Measurements from ENCODE around the gene SDCBP2.

SDCBP2 gene

DNA sequence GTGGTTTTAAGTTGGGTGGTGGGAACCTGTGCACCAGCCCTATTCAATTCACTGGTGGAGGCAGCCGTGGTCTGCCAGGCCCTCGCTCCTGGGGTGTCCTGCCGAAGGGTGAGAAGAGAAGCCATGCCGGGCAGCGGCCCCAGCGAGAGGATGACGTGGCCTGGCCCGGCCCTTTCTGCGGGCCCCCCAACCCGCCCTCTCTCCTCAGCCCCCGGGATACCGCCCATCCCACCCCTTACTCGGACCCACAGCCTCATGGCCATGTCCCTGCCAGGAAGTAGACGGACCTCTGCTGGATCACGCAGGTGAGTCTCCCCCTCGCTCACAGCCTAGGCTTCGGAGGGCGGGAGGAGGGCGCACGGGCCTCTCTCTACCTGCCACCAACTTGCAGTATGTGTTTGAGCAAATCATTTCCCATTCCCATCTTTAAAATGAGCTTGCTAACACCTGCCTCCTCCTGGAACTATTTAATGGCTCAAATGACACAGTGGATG is 32.8 kb downstream of the SDCBP2 start:
- DNase-seq (ENCODE audit: low read depth) = no peak

DNA sequence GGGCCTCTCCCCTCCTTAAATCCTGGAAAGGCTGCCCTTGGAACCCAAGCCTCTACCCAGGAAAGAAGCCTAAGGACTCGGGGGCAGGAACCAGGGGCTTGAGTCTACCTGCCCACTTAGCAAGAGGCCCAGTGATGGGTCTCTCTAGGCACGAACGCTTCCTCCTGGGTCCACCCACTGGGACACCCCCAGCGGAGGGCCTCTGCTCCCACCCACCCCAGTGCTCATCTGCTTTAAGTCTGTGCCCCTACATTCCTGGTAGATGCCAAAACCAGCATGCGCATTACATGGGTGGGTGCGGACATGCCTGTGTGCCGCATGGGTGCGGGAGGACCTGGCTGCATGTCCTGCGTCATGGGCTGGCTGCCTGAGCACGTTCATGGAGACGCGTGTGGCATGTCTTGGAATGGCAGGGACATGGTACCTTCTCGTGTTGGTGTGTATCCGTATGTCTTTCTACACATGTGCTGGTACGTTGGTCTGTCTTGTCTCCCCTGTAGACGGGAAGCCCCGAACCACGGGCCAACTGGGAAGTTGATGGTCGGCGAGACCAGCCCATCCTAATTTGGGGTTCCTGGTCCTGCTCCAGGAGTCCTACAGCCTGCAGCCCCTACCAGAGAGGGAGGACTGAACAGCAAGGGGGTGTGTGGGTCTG is 33.5 kb downstream of the SDCBP2 start:
- no peak for DNase-seq (ENCODE audit: low read depth)

DNA sequence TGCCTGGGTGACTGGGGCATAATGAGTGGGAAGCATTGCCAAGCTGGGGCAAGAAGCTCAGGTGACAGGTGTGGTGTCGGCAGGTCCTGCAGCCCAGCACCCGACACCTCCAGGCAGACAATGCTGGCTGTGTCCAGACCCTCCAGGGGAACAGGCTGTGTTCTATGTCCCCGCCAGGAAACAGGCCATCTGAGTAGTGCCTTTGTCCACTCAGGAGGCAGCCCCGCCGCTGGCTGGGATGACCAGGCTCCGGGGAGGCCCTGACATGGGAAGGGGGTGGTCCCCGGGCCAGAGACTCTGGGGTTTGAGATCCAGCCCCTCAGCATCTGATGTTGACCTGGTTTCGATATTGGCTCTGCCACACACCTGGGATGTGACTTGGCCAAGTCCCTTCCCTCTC is 34.4 kb downstream of the SDCBP2 start:
- DNase-seq (ENCODE audit: low read depth) = no peak

DNA sequence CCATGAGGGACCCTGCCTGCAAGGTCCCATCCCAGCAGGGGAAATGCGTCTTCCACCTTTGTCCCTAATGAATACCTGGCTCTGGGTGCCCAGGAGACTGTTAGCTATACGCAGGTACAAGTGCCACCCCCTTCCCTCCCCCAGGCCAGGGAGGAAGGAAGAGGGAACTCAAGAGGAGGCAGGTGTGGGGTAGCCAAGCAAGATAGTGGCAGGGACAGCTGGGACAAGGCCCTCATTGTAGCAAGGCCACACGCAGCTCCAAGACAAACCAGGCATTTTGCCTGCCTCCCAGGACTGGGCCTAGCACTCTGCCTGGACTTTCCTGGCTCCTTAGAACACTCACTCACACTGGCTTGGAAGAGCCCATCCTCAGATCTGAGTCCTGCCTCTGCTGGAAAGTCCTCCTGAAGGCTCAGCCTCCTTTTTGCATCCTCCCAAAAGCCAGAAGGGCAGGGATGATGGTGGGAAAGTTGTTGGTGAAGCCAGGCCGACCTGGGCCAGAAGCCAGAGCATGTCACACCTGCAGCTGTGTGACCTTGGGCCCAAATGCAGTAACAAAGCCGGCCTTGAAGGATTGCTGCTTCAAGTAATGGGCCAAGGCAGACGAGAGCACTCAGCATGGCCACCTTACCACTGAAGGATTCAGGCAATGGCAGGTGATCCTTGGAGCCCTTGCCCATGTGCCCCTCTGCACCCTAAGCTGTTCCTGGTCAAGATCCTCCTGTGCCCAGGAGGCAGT is 35.1 kb downstream of the SDCBP2 start:
- DNase-seq (ENCODE audit: low read depth) = no peak

DNA sequence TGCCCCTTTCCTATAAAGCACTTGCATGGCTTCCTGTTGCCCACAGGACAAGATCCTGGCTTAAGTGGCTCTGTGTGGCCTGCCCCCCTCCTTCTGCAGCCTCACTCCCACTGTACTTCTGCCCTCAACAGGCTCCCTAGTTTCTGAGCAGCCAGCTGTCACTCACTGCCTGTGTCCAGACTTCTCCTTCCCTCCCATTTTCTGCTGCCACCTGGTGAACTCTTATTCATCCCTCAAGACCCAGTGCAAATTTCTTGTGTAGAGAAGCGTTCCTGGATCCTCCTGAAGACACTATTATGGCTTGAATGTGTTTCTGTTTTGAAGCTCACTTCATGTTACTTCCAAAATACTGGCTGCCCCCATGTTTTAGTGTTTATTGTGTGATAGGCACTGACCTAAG is 36.3 kb downstream of the SDCBP2 start:
- DNase-seq (ENCODE audit: low read depth) = no peak

DNA sequence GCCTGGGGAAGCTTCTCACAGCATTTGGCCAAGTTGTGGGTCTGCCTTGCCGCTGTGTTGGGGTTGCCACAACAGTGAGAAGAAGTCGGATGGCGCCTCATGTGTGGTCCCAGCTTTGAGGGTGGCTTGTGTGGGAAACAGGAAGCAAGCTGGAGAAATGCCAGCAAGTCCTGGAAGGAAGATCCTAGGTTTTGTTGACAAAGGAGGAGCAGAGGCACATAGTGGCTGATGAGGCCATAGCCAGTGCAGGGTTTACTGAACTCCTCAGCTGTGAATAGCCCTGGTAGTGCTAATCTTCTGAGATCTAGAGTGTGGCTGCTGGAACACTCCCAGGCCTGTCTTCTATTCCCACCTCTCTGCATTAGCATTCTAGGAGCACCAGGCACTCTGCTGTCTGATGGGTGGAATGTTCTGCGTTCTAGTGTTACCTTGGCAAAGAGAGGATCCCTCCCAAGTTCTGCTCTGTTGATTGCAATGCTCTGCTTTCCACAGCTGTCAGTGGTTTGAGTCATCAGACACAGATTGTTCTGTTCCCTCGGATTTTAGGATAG is 37.7 kb downstream of the SDCBP2 start:
- no peak for DNase-seq (ENCODE audit: low read depth)

DNA sequence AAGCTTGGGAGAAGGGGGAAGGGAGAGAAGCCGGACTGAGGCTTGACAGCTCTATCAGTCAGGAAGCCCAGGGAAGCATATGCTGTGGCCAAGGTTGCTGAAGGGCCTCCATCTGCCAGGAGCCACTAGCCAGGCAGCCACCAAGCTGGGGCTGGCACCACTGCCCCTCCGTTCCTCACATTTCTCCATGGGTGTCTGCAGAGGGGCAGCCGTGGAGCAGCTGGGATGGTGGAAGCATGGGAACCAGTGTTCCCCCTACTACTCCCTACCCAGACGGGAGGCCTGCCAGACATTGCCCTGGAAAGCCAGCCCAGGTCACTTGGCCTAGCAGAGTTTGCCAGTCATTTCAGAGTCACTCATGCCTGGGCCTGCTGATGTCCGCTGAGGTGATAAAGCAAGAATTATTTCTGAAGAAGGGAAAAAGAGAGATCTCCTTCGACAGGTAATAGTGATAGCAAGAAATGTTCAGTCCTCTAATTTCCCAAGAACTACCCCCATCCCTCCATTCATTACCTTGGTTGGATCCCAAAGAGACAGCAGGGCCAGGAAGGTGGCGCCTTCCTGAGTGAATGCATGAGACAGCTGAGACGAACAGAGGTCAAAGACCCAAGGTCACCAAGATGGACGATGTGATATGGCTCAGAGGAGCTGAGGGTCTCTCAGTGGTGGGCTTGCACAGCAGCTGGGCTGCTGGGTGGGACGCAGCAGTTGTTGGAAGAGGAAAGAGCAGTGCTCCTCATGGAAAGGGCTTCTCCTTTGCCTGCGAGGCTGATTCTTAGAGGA is 41.0 kb downstream of the SDCBP2 start:
- DNase-seq (ENCODE audit: low read depth) = no peak

DNA sequence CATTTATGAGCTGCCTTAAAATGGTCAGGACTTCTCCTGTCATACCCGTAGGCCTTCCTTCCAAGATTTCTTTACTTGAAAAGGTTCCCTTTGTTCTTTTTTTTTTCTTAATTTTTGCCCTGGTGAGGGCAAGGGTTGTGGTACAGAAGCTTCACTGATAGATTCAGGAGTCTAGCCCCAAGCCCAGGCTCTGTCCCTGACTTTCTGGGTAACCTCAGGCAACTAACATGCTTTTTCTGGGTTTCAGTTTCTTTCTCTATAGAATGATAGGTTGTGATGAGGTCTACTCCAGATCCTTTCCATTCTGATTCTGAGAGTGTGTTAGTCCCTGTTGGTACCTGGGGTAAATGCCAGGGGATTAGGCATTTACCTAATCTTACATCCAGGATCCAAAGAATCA is 41.6 kb downstream of the SDCBP2 start:
- DNase-seq (ENCODE audit: low read depth) = no peak

DNA sequence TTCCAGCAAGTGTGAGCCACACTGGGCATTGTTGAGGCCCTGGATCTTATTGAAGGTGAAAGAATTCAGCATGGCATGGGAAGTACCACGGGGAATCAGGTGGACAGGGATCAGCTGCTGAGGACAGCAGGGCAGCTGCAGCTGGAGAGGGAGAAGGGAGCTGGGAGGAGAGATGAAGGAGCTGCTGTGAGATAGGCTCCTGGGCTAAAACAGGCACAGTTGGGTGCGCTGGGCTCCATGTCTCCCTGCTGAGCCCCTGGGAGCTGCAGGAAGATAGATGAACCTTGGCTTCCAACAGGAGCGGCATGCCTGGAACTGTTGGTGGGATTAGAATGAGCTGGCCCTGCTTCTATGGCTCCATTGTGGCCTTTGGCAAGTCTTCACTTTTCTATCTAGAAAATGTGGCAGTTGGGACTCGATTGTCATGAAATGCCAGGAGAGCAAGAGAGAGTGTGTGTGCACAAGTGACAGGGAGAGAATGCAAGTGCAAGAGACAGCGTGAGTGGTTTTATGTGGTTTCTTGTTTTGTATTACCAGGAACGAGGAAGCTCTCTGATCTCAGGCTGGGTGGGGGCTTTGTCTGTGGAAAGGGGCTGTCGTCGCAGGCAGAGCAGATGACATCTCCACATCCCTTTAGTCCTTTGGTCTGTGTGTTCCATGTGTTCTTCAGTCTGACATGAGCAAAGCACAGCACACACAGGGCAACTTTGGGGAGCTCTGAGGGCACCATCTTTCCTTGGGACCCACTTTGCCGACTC is 42.5 kb downstream of the SDCBP2 start:
- DNase-seq (ENCODE audit: low read depth) = no peak

DNA sequence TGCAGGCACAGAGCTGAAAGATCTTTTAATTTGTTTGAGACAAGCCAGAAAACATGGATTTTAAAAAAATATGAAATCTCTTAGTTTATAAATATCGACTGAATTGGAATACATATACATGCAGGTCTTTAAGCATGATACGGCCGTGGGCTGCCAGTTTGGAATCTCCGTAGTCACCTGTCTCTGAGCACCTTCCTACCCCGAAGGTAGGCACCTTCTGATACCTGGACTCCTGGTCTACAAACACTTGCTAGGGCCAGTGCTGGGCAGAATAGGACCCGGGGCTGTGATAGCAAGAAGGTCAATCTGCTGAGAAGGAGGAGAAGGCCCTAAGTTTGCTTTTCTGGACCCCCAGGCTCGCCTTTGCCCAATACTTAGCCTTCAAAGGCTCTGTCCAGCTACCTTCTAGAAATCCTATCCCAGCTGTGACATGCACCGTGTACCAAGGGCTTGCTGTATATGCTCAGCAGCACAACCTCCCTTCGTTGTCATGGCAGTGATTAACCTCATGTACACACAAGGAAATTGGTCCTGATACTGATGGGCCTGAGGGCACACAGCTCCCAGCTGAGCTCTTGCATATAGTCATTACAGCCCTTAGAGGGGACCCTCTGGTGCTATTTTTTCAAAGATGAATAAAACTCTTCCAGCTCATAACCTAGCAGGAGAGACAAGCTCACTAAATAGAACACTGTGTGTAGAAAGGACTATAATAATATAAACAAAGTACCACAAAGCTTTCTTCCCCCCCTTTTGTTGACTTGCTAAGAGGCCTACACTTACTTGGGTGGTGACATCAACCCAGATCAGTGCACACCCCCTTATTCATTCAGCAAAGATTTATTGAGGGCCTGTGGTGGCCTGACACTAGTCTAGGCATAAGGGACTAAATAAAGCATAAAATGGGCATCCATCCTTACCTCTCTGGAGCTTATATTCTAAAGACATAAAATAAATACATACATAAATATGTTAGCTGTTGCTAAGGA is 45.1 kb downstream of the SDCBP2 start:
- DNase-seq (ENCODE audit: low read depth) = no peak

DNA sequence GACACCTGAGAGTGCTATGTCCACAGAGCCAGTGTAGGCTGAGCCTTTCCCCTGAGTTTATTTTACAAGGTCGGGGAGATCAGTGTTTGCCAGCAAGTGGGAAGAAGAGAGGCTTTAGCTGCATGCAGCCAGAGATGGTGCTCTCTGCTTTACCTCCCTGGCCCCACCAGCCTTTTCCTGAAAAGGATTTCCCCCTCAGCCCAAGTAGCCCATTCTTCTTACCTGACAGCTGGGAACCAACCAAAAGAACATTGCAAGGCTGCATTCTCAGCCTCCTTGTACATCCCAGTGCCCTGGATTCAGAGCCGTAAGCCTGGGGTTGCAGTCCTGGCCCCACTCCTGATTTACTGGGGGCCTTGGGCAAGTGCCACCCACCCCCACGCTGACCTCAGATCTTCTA is 46.0 kb downstream of the SDCBP2 start:
- DNase-seq (ENCODE audit: low read depth) = no peak

DNA sequence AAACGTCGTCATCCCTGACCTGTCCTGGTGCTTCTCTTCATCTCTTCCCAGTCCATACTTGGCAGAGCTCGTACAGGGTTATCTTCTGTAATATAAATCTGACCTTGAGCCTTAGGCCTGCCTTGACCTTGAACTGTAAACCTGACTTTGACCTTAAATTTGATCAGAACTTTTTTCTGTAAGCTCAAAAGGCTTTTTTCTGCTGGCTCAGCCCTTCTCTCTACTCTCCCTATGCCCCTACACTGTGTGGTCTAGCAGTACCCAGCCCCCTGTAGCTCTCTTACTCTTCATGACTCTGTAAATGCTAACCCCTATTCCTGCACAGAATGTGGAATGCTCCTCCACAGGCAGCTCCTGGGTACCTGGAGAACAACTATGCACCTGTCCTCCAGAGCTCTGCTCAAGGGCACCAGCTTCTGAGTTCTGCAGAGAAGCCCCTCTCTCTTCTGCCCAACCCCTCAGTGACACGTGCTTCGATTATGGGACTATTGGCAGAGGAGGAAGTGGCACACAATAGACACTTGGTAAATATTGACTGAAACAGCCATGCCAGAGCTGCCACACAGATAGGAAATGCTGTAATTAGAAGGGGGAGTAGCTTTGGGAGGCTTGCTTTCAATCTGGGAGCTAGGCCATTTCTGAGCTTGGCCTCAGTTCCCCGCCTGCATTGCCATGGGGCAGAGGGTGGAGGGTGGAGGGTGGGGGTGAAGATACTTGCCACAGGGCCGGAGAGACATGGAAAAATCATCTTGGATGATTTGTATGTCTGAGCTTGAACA is 47.5 kb downstream of the SDCBP2 start:
- DNase-seq (ENCODE audit: low read depth) = no peak

DNA sequence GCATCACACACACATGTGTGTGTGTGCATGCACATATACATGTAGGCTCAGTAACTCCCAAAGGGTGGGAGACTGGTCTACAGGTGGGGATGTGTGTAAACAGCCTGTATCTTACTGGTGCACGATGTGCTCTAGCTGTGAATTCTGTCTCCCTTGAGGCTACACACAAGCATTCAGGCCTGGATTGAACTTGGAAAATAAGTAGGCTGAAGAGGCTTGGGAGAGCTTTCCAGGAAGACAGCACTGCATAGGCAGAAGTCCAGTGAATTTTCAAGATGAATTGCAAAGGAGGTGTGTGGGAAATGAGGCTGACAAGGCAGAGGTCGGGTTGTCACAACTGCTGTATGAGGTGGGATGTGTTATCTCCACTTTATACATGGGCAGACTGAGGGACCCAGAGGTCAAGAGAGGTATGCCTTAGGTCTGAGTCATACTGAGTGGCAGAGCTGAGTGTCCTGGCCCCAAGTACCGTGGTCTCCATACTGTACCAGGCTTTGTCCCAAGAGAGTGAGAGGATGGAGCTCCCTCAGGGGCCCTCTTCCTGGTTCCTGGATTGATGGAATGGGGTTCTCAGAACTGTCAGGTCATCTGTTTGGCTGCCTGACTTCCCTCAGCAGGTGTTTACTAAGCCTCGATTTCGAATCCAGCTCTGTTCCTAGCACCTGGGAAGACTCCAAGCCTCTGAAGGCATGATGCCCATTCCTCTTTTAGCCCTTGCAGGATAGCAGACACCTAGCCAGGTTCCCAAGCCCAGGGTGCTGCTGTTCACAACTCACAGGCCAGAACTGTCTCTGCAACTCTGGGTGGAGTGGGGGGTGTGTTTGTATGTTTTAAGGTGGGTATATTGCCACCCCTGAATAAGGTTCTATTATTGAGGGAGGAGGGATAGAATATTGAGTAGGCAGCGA is 48.5 kb downstream of the SDCBP2 start:
- no peak for DNase-seq (ENCODE audit: low read depth)

DNA sequence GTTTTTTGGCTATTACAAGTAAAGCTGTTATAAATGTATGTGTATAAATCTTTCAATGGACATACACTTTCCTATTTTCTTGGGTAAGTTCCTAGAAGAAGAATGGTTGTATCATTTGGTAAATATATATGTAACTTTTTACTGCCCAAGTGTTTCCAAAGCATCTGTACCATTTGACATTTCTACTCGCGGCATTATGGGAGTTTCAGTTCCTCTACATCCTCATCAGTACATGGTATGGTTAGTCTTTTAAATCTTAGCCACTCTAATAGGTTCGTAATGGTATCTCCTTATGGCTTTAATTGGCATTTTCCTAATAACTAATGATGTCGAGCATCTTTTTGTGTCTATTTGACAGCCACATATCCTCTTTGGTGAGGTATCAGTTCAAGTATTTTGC is 49.9 kb downstream of the SDCBP2 start:
- DNase-seq (ENCODE audit: low read depth) = no peak

DNA sequence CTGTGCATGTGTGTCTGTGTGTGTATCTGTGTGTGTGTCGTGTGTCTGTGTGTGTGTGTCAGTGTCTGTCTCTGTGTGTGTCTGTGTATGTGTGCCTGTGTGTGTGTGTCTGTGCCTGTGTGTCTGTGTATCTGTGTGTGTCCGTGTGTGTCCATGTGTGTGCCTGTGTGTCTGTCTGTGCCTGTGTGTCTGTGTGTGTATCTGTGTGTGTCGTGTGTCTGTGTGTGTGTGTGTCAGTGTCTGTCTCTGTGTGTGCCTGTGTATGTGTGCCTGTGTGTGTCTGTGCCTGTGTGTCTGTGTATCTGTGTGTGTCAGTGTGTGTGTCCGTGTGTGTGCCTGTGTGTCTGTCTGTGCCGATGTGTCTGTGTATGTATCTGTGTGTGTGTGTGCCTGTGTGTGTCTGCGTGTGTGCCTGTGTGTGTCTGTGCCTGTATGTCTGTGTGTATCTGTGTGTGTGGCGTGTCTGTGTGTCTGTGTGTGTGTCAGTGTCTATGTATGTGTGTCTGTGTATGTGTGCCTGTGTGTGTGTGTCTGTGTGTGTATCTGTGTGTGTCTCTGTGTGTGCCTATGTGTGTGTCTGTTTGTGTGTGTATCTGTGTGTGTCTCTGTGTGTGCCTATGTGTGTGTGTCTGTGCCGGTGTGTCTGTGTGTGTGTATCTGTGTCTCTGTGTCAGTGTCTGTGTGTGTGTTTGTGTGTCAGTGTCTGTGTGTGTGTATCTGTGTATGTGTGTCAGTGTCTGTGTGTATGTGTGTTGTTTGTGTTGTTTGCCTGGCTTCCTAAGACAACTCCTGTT is 51.2 kb downstream of the SDCBP2 start:
- no peak for DNase-seq (ENCODE audit: low read depth)

DNA sequence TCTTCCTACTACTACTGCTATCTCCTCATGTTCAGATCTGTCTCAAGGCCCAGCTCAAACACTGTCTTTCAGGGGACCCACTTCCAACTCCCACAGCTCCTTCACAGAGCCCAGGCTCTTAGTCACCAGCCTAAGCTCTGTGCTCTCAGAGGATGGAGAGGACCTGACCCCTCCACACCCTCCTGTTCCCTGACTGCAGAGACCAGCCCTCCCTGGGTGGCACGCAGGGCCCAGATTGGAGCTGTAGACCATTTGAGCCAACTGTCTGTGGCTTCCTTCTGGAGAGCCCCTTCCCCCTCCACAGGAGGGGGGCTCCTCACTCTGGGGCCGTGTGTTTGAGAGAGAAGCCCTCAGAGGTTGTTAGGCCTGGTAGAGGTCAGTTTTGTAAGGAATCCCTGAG is 53.0 kb downstream of the SDCBP2 start:
- DNase-seq (ENCODE audit: low read depth) = no peak

DNA sequence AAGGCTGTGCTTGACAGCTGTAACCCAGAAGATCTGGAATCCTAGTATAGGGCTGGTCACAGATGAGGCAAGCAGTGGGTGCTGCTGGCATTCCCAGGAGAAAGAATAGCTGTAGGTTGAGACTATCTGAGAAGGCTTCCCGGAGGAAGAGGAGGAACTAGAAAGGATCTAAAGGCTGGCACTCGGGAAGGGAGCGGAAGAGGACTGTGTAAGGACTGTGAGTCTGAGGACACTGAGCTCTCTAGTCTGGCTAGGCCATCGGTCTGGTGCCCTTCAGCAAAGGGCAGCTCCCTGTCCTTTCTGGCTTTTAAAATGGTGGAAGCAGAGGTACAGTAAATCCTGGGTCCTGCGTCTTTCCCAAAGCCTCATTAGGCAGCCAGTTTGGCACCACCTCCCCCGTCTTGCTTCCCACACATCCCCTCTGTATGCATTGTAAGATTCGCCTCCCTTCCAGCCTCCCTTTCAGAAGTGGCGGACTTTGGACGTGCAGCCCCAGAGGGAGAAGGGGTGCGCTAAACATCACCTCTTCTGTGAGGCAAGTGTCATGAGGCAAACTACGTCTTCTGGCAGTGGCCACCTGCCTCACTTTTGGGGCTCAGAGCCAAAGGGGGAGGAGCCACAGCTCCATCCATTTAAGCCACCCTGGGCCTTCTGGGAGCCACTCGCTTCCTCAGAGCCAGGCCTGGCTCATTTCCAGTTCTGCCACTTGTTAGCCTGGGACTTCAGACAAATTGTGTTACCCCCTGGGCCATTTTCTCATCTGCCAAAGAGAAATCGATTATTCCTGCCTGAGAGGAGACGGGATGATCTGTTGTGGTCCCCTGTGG is 54.2 kb downstream of the SDCBP2 start:
- no peak for DNase-seq (ENCODE audit: low read depth)

Measured in stimulated activated CD8-positive, alpha-beta memory T cell treated with anti-CD3 and anti-CD28 coated beads, Interleukin-12 subunit alpha, Interleukin-12 subunit beta, amount 100 ng/mL, for 1 hour (primary cell).